H1 (cell line): ENCODE data around the gene CERS1. TPM values are rescaled to one million over a fixed set of nuclear protein-coding genes. Genes with fewer than 3 reads are reported as not detected.

ENCODE experiments used
- CTCF ChIA-PET: fragments of 300-600 bp; sonication (Branson Sonifier 250); formaldehyde crosslinking; loops from one replicate; lab custom pipeline; 2021; ENCODE audit not compliant: partially characterized antibody; lab: Charles Lee
- POLR2A ChIA-PET: fragments of 300-600 bp; sonication (Branson Sonifier 250); formaldehyde crosslinking; loops from one replicate; lab custom pipeline; 2021; ENCODE audit warnings: inconsistent platforms; ENCODE audit not compliant: partially characterized antibody; lab: Charles Lee
- DNase-seq, 2 experiments: peaks; one replicate each; pipeline versions ENCODE4 v3.0.0 to v3.0.0-alpha.2; 2010 to 2022; ENCODE audit warnings: low spot score in 2 of 2, low read depth in 1 of 2, mixed read lengths in 1 of 2
- FAIRE-seq: peaks from 2 replicates; lab custom pipeline; 2011; peaks lifted over from hg19 to GRCh38; lab: Jason Lieb, UNC
- H2AFZ ChIP-seq: 2 replicates; pipeline ENCODE4 v1.8.1; 2012; ENCODE audit warnings: low read length, inconsistent platforms
- H2AK5ac ChIP-seq: 2 replicates; pipeline ENCODE4 v1.6.1; 2013; ENCODE audit warnings: low read depth, low read length
- H2BK120ac ChIP-seq: replicated peaks from 2 replicates; pipeline ENCODE3; 2013; ENCODE audit warnings: low read depth, low read length, inconsistent platforms
- H2BK12ac ChIP-seq: 2 replicates; pipeline ENCODE4 v1.6.1; 2013; ENCODE audit warnings: low read depth, low read length
- H2BK15ac ChIP-seq: 2 replicates; pipeline ENCODE4 v1.6.1; 2013; ENCODE audit warnings: low read length
- H2BK20ac ChIP-seq: 2 replicates; pipeline ENCODE4 v1.6.1; 2013; ENCODE audit warnings: low read length
- H2BK5ac ChIP-seq: 2 replicates; pipeline ENCODE4 v1.6.1; 2013; ENCODE audit warnings: low read depth, low read length
- H3K14ac ChIP-seq: 2 replicates; pipeline ENCODE4 v1.6.1; 2013; ENCODE audit warnings: inconsistent platforms; ENCODE audit not compliant: insufficient read length
- H3K18ac ChIP-seq: 2 replicates; pipeline ENCODE4 v1.6.1; 2013; ENCODE audit warnings: low read length; ENCODE audit errors: extremely low read depth
- H3K23ac ChIP-seq: 2 replicates; pipeline ENCODE4 v1.6.1; 2013; ENCODE audit warnings: inconsistent platforms; ENCODE audit not compliant: insufficient read length
- H3K23me2 ChIP-seq: 2 replicates; pipeline ENCODE4 v1.6.1; 2013; ENCODE audit warnings: low read depth, low read length
- H3K27ac ChIP-seq: 2 replicates; pipeline ENCODE4 v1.6.1; 2011; ENCODE audit warnings: low read depth, low read length, inconsistent platforms
- H3K27me3 ChIP-seq, 4 experiments: replicated peaks in 1 of 4; 1 replicate in 1 of 4; 2 replicates in 3 of 4; pipeline versions ENCODE4 v1.6.1 to v1.8.1; 2011 to 2013; ENCODE audit warnings: low read length in 3 of 4, mild to moderate bottlenecking in 3 of 4, inconsistent platforms in 2 of 4, mixed read lengths in 2 of 4, moderate library complexity in 1 of 4; ENCODE audit not compliant: control insufficient read depth in 3 of 4, insufficient read depth in 3 of 4; ENCODE audit errors: extremely low read depth in 1 of 4
- H3K36me3 ChIP-seq, 4 experiments: 2 replicates each; pipeline versions ENCODE4 v1.6.1 to v1.8.1; 2011 to 2013; ENCODE audit warnings: mild to moderate bottlenecking in 4 of 4, low read length in 3 of 4, moderate library complexity in 2 of 4, control low read depth in 1 of 4, inconsistent platforms in 1 of 4; ENCODE audit not compliant: insufficient read depth in 4 of 4, control insufficient read depth in 2 of 4
- H3K4ac ChIP-seq: replicated peaks from 2 replicates; pipeline ENCODE3; 2013; ENCODE audit warnings: low read length, low read depth, mixed read lengths, inconsistent platforms; ENCODE audit not compliant: insufficient read length
- H3K4me1 ChIP-seq, 4 experiments: replicated peaks in 1 of 4; 1 replicate in 1 of 4; 2 replicates in 3 of 4; pipeline versions ENCODE4 v1.6.1 to v1.8.1; 2011 to 2013; ENCODE audit warnings: low read length in 3 of 4, inconsistent platforms in 2 of 4, mixed read lengths in 1 of 4; ENCODE audit not compliant: insufficient read depth in 4 of 4, control insufficient read depth in 3 of 4
- H3K4me2 ChIP-seq, 2 experiments: 2 replicates each; pipeline versions ENCODE4 v1.6.1 to v1.8.1; 2011 to 2013; ENCODE audit warnings: low read depth in 2 of 2, low read length in 2 of 2, control low read depth in 1 of 2, inconsistent platforms in 1 of 2, mild to moderate bottlenecking in 1 of 2; ENCODE audit not compliant: insufficient read depth in 1 of 2
- H3K4me3 ChIP-seq, 4 experiments: fragments of 200-600, 300-600 bp in 1 of 4; sonication (generic), shearing (Covaris generic), sonication (Bioruptor Twin) in 1 of 4; 2 replicates each; pipeline versions ENCODE4 v1.5.1 to v1.8.1; 2011 to 2016; ENCODE audit warnings: low read length in 4 of 4, low read depth in 3 of 4, control low read depth in 2 of 4, inconsistent platforms in 2 of 4, mild to moderate bottlenecking in 2 of 4, mixed read lengths in 1 of 4, moderate library complexity in 1 of 4; ENCODE audit not compliant: insufficient read depth in 2 of 4; ENCODE audit errors: extremely low read depth in 1 of 4
- H3K56ac ChIP-seq: replicated peaks from 2 replicates; pipeline ENCODE3; 2013; ENCODE audit warnings: low read depth, mild to moderate bottlenecking, mixed read lengths, low read length, inconsistent platforms; ENCODE audit not compliant: insufficient read length
- H3K79me1 ChIP-seq: 2 replicates; pipeline ENCODE4 v1.6.1; 2013; ENCODE audit warnings: low read depth, low read length, control low read depth
- H3K79me2 ChIP-seq, 2 experiments: 2 replicates each; pipeline versions ENCODE4 v1.6.1 to v1.8.1; 2012 to 2013; ENCODE audit warnings: low read length in 2 of 2, mild to moderate bottlenecking in 2 of 2, inconsistent platforms in 1 of 2; ENCODE audit not compliant: insufficient read depth in 2 of 2, control insufficient read depth in 1 of 2
- H3K9ac ChIP-seq, 4 experiments: replicated peaks in 1 of 4; 1 replicate in 1 of 4; 2 replicates in 3 of 4; pipeline versions ENCODE4 v1.6.1 to v1.8.1; 2011 to 2013; ENCODE audit warnings: low read depth in 3 of 4, low read length in 3 of 4, control low read depth in 2 of 4, mild to moderate bottlenecking in 2 of 4, moderate library complexity in 2 of 4, inconsistent platforms in 1 of 4; ENCODE audit errors: extremely low read depth in 1 of 4
- H3K9me3 ChIP-seq, 2 experiments: 2 replicates each; pipeline versions ENCODE4 v1.6.1 to v1.8.1; 2012 to 2013; ENCODE audit warnings: mild to moderate bottlenecking in 2 of 2, moderate library complexity in 2 of 2, control low read depth in 1 of 2, inconsistent platforms in 1 of 2, low read depth in 1 of 2, low read length in 1 of 2, mixed read lengths in 1 of 2; ENCODE audit not compliant: insufficient read depth in 2 of 2
- H4K20me1 ChIP-seq, 2 experiments: replicated peaks in 1 of 2; 2 replicates each; pipeline versions ENCODE3 to v1.8.1; 2011 to 2013; ENCODE audit warnings: inconsistent platforms in 2 of 2, low read length in 2 of 2, mild to moderate bottlenecking in 1 of 2; ENCODE audit not compliant: insufficient read depth in 2 of 2, control insufficient read depth in 1 of 2
- H4K5ac ChIP-seq: 2 replicates; pipeline ENCODE4 v1.6.1; 2013; ENCODE audit warnings: low read length, low read depth, mixed read lengths, inconsistent platforms; ENCODE audit not compliant: insufficient read length
- H4K8ac ChIP-seq: 2 replicates; pipeline ENCODE4 v1.8.0; 2013; ENCODE audit warnings: mild to moderate bottlenecking, moderate library complexity, low read length, inconsistent platforms; ENCODE audit not compliant: insufficient read depth; ENCODE audit errors: extremely low read depth
- H4K91ac ChIP-seq: replicated peaks from 2 replicates; pipeline ENCODE3; 2013; ENCODE audit warnings: low read length, mixed read lengths, inconsistent platforms; ENCODE audit not compliant: insufficient read length
- CEBPB ChIP-seq: IDR thresholded peaks from 2 replicates; pipeline ENCODE4 v1.6.1; 2012; ENCODE audit warnings: low read depth, low read length
- SIRT6 ChIP-seq: IDR thresholded peaks from one replicate; pipeline ENCODE4 v1.7.1; 2012; ENCODE audit warnings: low read length, inconsistent platforms
- WGBS, 2 experiments: shearing (Covaris generic) in 1 of 2; methylation state at CpG; one replicate each; pipeline versions ENCODE4 v1.1.6 to v1.1.7; 2013 to 2015; ENCODE audit warnings: low lambda C conversion rate in 2 of 2, mixed read lengths in 2 of 2, inconsistent platforms in 1 of 2, low coverage in 1 of 2, missing lambda C conversion rate in 1 of 2; ENCODE audit not compliant: insufficient replicate concordance in 2 of 2, insufficient coverage in 1 of 2, insufficient read length in 1 of 2; ENCODE audit errors: extremely low coverage in 1 of 2, missing lambda C conversion rate in 1 of 2; 5-methylcytosine and 5-hydroxymethylcytosine counted together
- polyA plus RNA-seq, 7 experiments: library from polyadenylated mRNA; depleted of rRNA in 3 of 7; stranded (reverse) in 5 of 7; unstranded in 2 of 7; fragments of >200 nt in 5 of 7; fragments of 200-250 nt in 2 of 7; gene quantifications; 1 replicate in 5 of 7; 2 replicates in 1 of 7; 4 replicates in 1 of 7; pipeline versions ENCODE4 v1.2.1 to v1.2.3, GENCODE V29; 2011 to 2013; ENCODE audit warnings: missing spikeins in 2 of 7, mixed read lengths in 2 of 7
- total RNA-seq: library from RNA; stranded (reverse); fragmentation: NEBNext Ultra II Directional; extraction: Animal tissue kit (Norgen Biotek cat#: 25700); gene quantifications from 2 replicates; pipeline ENCODE4 v1.2.1, GENCODE V29; 2021
- TF ChIP-seq, protein P1 (sequence below): IDR thresholded peaks from 2 replicates; pipeline ENCODE4 v1.6.1; 2012; ENCODE audit warnings: inconsistent platforms

The CERS1 gene
- total and polyA plus RNA-seq, 2 of the 8 experiments (the other 6 are each of a cell fraction or from before 2014, with no cell fraction given): 18.6 to 51.0 TPM

DNA sequence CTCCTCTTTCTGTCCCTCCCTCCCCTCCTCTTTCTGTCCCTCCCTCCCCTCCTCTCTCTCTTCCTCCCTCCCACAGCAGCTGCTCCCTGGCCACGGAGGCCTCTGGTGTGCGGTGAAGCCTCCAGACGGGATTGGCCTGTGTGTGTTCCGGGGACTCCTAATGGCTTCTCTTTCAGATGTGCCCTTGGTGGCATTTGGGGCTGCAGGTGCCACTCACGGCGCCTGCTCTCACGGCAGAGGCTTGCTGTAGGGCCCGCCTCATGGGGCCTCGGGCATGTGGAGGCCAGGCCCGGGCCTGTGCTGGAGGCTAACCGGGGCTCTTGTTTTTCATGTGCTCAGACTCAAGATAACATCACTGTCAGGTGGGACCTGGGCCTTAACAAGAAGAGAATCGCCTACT is 43.3 kb downstream of the CERS1 start:
- H3K23ac ChIP-seq: no peak overlapping the region
- FAIRE-seq: no peak

More for the DNA sequence above, 43.3 kb downstream of the CERS1 start:
- no peak for DNase-seq
- no peaks in the 10 kb centered on the region for H3K27me3 ChIP-seq
- H3K9ac ChIP-seq: no peak overlapping the region
- no peaks in the 10 kb centered on the region for H3K4me1 ChIP-seq
- no peak overlapping the region for H2BK12ac ChIP-seq
- no peak overlapping the region for H2AFZ ChIP-seq
- H2BK120ac ChIP-seq: no peak overlapping the region
- WGBS, 2 experiments: 91% methylated on average over 12 of the region's 12 CpGs; no CpG with 5 or more reads in 1 of the 2 experiments
- H3K79me1 ChIP-seq: no peaks in the 10 kb centered on the region; the same call in 1 of the 2 replicates
- H3K27ac ChIP-seq: no peak overlapping the region
- CTCF ChIA-PET: interaction anchor here (1.0 to 19.5 kb wide), 3 partner anchors 8 to 77 kb away, joined by 3 to 247 read pairs (median 132); no protein-coding TSS in a partner anchor
- POLR2A ChIA-PET: no interaction called here
- H2AK5ac ChIP-seq: no peak overlapping the region
- no peak overlapping the region for H4K8ac ChIP-seq
- peaks cover 43 to 70% (median 63%) of the 10 kb centered on the region in 4 experiments for H3K36me3 ChIP-seq
- no peak for TF ChIP-seq CEBPB
- TF ChIP-seq, protein P1, sequence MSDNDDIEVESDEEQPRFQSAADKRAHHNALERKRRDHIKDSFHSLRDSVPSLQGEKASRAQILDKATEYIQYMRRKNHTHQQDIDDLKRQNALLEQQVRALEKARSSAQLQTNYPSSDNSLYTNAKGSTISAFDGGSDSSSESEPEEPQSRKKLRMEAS: no peak
- no peak for TF ChIP-seq SIRT6
- TF ChIP-seq, all 59 proteins: peak for 0
- Histone ChIP-seq H3K79me2 (peaks cover 0 to 21% of the 10 kb centered on the region in 2 experiments; a peak in 2 of 4 replicates), H4K5ac (no peak overlapping the region), H3K56ac (no peak overlapping the region), H4K91ac (no peak overlapping the region), H3K23me2 (no peaks in the 10 kb centered on the region), H2BK15ac (no peak overlapping the region), H4K20me1 (peaks cover 28 to 31% of the 10 kb centered on the region in 2 experiments), H3K4me3 (no peak overlapping the region), H2BK5ac (no peak overlapping the region), H3K14ac (no peak overlapping the region), H2BK20ac (no peak overlapping the region), H3K4ac (no peak overlapping the region), H3K18ac (no peak overlapping the region), H3K4me2 (no peak overlapping the region), H3K9me3 (no peaks in the 10 kb centered on the region)
